ENCODE measurements around the gene ABCE1. TPM values are rescaled to one million over a fixed set of nuclear protein-coding genes. Genes with fewer than 3 reads are reported as not detected.

Gene ABCE1
- total RNA-seq, 4 donors from 2014 or later, result 50.8 to 105 (median 58.7) TPM

DNA sequence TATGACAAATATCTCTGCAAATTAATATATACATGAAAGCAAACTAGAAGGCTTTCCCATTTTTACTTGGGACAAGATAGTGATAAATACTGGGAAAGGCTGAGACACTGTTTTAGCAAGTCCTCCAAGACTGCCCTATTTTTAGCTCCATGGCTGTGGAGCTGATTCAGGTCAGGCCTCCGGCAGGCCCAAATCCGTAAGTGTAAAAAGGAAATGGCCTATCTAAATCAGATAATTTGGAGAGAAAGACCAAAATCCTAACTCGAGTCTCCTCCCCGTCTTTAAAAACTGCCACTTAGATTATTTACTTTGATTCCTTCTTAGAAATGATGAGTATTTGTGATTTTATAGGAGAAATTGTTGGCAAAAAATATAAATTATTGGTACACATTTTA, 79.4 kb downstream of the ABCE1 start:
- TF ChIP-seq, protein P1, sequence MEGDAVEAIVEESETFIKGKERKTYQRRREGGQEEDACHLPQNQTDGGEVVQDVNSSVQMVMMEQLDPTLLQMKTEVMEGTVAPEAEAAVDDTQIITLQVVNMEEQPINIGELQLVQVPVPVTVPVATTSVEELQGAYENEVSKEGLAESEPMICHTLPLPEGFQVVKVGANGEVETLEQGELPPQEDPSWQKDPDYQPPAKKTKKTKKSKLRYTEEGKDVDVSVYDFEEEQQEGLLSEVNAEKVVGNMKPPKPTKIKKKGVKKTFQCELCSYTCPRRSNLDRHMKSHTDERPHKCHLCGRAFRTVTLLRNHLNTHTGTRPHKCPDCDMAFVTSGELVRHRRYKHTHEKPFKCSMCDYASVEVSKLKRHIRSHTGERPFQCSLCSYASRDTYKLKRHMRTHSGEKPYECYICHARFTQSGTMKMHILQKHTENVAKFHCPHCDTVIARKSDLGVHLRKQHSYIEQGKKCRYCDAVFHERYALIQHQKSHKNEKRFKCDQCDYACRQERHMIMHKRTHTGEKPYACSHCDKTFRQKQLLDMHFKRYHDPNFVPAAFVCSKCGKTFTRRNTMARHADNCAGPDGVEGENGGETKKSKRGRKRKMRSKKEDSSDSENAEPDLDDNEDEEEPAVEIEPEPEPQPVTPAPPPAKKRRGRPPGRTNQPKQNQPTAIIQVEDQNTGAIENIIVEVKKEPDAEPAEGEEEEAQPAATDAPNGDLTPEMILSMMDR (IDR thresholded peaks at IDR 0.05; ENCODE audit: low read depth), result no peak

DNA sequence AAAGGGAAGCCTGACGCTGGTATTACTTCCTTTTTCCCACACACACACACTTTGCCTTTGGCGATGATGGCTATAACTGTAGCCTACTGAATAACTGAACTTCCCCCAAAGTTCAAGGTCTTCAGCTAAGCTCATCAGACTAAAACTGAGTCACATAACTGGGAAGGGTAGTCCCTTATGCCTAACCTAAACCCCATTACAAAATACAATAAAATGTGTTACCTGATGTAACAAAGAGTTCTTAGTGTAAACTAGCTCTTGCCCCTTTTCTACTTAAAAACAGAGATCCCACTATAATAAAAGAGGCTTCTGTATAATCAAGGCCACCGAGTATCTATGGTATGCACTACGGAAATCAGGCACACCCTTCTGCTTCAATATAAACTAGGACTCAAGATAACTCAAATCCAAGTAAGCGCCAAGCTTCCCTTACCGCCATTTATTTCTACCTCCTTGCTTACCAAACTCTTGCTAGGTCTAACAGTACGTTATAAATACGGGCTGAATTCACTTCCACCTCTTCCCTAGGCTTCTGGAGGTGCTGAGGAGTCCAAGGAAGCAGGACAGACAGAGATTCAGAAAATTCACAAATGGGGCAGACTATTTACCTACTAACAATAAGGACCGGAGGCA, 79.9 kb downstream of the ABCE1 start:
- TF ChIP-seq, protein P1 (IDR thresholded peaks at IDR 0.05; ENCODE audit: low read depth), result no peak

DNA sequence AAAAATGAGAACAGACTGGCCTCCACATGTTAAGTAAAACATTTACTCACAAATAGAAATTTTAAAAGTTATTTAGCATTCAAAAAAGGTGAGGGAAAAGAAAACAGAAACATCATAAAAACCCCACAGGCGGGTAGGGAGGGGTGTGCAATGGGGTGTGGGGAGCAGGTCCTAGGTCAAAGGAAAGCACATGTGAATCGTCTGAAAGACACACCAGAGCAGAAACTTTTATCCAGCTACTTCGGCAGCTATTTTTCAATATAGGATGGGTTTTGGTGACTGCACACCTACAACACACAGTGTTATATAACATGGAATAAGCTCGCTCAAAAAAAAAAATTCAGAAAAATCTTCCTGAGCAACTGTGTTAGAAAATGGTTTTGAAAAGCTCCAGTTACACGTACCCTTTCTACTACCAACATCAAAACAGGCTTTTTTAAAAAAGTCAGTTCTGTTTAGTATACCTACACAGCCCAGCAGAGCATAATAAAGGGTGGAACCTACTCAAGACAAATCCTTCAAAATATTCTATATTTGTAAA, 80.7 kb downstream of the ABCE1 start:
- TF ChIP-seq, protein P1 (IDR thresholded peaks at IDR 0.05; ENCODE audit: low read depth), result no peak

Small RNAs within 50 kb of the gene (small RNA-seq; reads per million reads assigned to genes)
- gene RF00019, result 0.49 reads per million

Other genes starting within 250 kb of the ABCE1 start
- 10 to 100 TPM; 24.6 to 35.6 (median 28.2) TPM for gene ANAPC10, start 115 bp upstream of the ABCE1 start, total RNA-seq
- 10 to 100 TPM; 29.2 to 43.2 (median 35.0) TPM for gene OTUD4, start 82.3 kb downstream of the ABCE1 start, total RNA-seq

Measured in subcutaneous adipose tissue (tissue), 4 donors.